Panc1 (cell line): ENCODE measurements around the gene ALPL. TPM values are rescaled to one million over a fixed set of nuclear protein-coding genes. Genes with fewer than 3 reads are reported as not detected.
A peak's percentile ranks its signal among the peaks of the same experiment; 100 is the strongest.

ENCODE experiments used
- ATAC-seq: fragments of 200-7000 bp; cut with Tn5 transposase; 2 replicates; pipeline ENCODE4 v1.9.1; 2020; ENCODE audit warnings: mild to moderate bottlenecking, moderate library complexity
- BruUV-seq: library from RNA; stranded (reverse); fragments of 400-500 nt; replicated peaks from 2 replicates; lab custom pipeline; 2021; lab: Mats Ljungman, UMichigan
- CTCF ChIA-PET: fragments of 300-600 bp; sonication (Branson Sonifier 250); formaldehyde crosslinking; loops from one replicate; lab custom pipeline; 2022; ENCODE audit warnings: antibody characterized with exemption; lab: Charles Lee
- POLR2A ChIA-PET: fragments of 300-600 bp; sonication (Branson Sonifier 250); formaldehyde crosslinking; loops from one replicate; lab custom pipeline; 2022; ENCODE audit warnings: antibody characterized with exemption; lab: Charles Lee
- DNase-seq: peaks from one replicate; pipeline ENCODE4 v3.0.0-alpha.2; 2010; ENCODE audit warnings: low read depth, low spot score
- H3K27ac ChIP-seq: 2 replicates; pipeline ENCODE4 v1.5.1; 2011; ENCODE audit warnings: mild to moderate bottlenecking, low read length, inconsistent platforms
- H3K27me3 ChIP-seq: fragments of 200-500 bp; sonication (Bioruptor generic); 2 replicates; pipeline ENCODE4 v1.6.0; 2014; ENCODE audit warnings: low read length, inconsistent platforms; ENCODE audit not compliant: control insufficient read depth, insufficient read depth
- H3K36me3 ChIP-seq: fragments of 200-500 bp; sonication (Bioruptor generic); 2 replicates; pipeline ENCODE4 v1.5.1; 2014; ENCODE audit warnings: inconsistent platforms, mild to moderate bottlenecking, low read length, moderate library complexity; ENCODE audit not compliant: control insufficient read depth, insufficient read depth
- H3K4me1 ChIP-seq: 2 replicates; pipeline ENCODE4 v1.5.1; 2011; ENCODE audit warnings: inconsistent platforms, mild to moderate bottlenecking, low read length, moderate library complexity; ENCODE audit not compliant: control insufficient read depth, insufficient read depth
- H3K4me3 ChIP-seq, 2 experiments: 2 replicates each; pipeline ENCODE4 v1.5.1; 2011 to 2012; ENCODE audit warnings: low read depth in 2 of 2, low read length in 2 of 2, mild to moderate bottlenecking in 2 of 2, inconsistent platforms in 1 of 2, moderate library complexity in 1 of 2
- H3K9me3 ChIP-seq: fragments of 200-500 bp; sonication (Bioruptor generic); 2 replicates; pipeline ENCODE4 v1.5.1; 2014; ENCODE audit warnings: low read depth, mild to moderate bottlenecking, inconsistent platforms, low read length, moderate library complexity; ENCODE audit not compliant: control insufficient read depth, insufficient read depth
- POLR2AphosphoS5 ChIP-seq: IDR thresholded peaks from 2 replicates; pipeline ENCODE4 v1.6.1; 2012; ENCODE audit warnings: mild to moderate bottlenecking, low read depth, low read length, moderate library complexity
- SIN3A ChIP-seq: IDR thresholded peaks from 2 replicates; pipeline ENCODE4 v1.6.1; 2012; ENCODE audit warnings: low read depth, mild to moderate bottlenecking, low read length, moderate library complexity, borderline replicate concordance; ENCODE audit not compliant: insufficient read depth
- TCF7L2 ChIP-seq: IDR thresholded peaks from 2 replicates; pipeline ENCODE4 v1.6.1; 2011; ENCODE audit warnings: mild to moderate bottlenecking, low read depth, low read length, inconsistent platforms
- in situ Hi-C: cut with HindIII; loops from 2 replicates; pipeline ENCODE4 v1.10.0; 2016; ENCODE audit warnings: low sequenced_read_pairs, low pct_unique_long_range_greater_than_20kb
- intact Hi-C: fragments of 100-400 bp; cut with micrococcal nuclease; formaldehyde crosslinking; loops from one replicate; pipeline ENCODE4 v1.10.0; 2022; ENCODE audit not compliant: unreplicated experiment
- total RNA-seq: library from RNA; stranded (reverse); gene quantifications from one replicate; pipeline ENCODE4 v1.2.1, GENCODE V29; 2021; ENCODE audit not compliant: unreplicated experiment
- TF ChIP-seq, protein P1 (sequence below): fragments of 450-650 bp; IDR thresholded peaks from 2 replicates; pipeline ENCODE4 v1.5.1; 2017; ENCODE audit warnings: mild to moderate bottlenecking
- TF ChIP-seq, protein P2 (sequence below), 2 experiments: IDR thresholded peaks; 2 replicates each; pipeline ENCODE4 v1.6.1; 2011 to 2012; ENCODE audit warnings: low read depth in 2 of 2, control low read depth in 1 of 2, low read length in 1 of 2, mild to moderate bottlenecking in 1 of 2, moderate library complexity in 1 of 2; ENCODE audit not compliant: insufficient read depth in 1 of 2

The ALPL gene
- total RNA-seq, 1 experiment from 2014 or later: 0.82 TPM

DNA sequence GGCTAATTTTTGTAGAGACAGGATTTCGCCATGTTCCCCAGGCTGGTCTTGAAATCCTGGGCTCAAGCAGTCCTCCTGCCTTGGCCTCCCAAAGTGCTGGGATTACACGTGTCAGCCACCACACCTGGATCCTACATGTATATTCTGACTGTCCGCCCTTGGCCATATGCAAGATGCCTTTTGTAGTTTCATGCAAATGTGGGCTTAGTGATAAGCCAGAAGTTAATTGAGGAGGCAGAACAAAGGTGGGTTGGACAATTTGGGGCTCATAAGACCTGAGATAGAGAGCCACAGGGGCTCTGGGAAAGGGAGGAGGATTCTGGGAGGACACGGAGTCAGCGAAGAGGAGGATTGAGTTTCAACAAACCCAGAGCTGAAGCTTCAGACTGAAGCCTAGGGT, 24.9 kb downstream of the ALPL start:
- no TSS peak for BruUV-seq
- ChIA-PET POLR2A (no interaction called here), CTCF (no interaction called here)
- H3K36me3 ChIP-seq: no peaks in the 10 kb centered on the region
- H3K9me3 ChIP-seq: no peaks in the 10 kb centered on the region
- intact Hi-C loops: loop anchor here (10.0 kb wide), 1 partner anchor 121 kb away; no protein-coding TSS in a partner anchor
- DNase-seq: no peak
- no peak overlapping the region for H3K27ac ChIP-seq
- no peak for TF ChIP-seq POLR2AphosphoS5
- no peak for TF ChIP-seq SIN3A
- TF ChIP-seq, protein P1, sequence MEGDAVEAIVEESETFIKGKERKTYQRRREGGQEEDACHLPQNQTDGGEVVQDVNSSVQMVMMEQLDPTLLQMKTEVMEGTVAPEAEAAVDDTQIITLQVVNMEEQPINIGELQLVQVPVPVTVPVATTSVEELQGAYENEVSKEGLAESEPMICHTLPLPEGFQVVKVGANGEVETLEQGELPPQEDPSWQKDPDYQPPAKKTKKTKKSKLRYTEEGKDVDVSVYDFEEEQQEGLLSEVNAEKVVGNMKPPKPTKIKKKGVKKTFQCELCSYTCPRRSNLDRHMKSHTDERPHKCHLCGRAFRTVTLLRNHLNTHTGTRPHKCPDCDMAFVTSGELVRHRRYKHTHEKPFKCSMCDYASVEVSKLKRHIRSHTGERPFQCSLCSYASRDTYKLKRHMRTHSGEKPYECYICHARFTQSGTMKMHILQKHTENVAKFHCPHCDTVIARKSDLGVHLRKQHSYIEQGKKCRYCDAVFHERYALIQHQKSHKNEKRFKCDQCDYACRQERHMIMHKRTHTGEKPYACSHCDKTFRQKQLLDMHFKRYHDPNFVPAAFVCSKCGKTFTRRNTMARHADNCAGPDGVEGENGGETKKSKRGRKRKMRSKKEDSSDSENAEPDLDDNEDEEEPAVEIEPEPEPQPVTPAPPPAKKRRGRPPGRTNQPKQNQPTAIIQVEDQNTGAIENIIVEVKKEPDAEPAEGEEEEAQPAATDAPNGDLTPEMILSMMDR: no peak
- TF ChIP-seq, protein P2, sequence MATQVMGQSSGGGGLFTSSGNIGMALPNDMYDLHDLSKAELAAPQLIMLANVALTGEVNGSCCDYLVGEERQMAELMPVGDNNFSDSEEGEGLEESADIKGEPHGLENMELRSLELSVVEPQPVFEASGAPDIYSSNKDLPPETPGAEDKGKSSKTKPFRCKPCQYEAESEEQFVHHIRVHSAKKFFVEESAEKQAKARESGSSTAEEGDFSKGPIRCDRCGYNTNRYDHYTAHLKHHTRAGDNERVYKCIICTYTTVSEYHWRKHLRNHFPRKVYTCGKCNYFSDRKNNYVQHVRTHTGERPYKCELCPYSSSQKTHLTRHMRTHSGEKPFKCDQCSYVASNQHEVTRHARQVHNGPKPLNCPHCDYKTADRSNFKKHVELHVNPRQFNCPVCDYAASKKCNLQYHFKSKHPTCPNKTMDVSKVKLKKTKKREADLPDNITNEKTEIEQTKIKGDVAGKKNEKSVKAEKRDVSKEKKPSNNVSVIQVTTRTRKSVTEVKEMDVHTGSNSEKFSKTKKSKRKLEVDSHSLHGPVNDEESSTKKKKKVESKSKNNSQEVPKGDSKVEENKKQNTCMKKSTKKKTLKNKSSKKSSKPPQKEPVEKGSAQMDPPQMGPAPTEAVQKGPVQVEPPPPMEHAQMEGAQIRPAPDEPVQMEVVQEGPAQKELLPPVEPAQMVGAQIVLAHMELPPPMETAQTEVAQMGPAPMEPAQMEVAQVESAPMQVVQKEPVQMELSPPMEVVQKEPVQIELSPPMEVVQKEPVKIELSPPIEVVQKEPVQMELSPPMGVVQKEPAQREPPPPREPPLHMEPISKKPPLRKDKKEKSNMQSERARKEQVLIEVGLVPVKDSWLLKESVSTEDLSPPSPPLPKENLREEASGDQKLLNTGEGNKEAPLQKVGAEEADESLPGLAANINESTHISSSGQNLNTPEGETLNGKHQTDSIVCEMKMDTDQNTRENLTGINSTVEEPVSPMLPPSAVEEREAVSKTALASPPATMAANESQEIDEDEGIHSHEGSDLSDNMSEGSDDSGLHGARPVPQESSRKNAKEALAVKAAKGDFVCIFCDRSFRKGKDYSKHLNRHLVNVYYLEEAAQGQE (IDR thresholded peaks at IDR 0.05; ENCODE audit: insufficient read depth in 1 of 2, low read depth in 2 of 2, low read length in 1 of 2): no peak
- no peak for TF ChIP-seq TCF7L2
- no peaks in the 10 kb centered on the region for H3K4me1 ChIP-seq
- H3K27me3 ChIP-seq: no peaks in the 10 kb centered on the region
- no peak overlapping the region for H3K4me3 ChIP-seq
- no peak for ATAC-seq
- in situ Hi-C loops: no loop called here

DNA sequence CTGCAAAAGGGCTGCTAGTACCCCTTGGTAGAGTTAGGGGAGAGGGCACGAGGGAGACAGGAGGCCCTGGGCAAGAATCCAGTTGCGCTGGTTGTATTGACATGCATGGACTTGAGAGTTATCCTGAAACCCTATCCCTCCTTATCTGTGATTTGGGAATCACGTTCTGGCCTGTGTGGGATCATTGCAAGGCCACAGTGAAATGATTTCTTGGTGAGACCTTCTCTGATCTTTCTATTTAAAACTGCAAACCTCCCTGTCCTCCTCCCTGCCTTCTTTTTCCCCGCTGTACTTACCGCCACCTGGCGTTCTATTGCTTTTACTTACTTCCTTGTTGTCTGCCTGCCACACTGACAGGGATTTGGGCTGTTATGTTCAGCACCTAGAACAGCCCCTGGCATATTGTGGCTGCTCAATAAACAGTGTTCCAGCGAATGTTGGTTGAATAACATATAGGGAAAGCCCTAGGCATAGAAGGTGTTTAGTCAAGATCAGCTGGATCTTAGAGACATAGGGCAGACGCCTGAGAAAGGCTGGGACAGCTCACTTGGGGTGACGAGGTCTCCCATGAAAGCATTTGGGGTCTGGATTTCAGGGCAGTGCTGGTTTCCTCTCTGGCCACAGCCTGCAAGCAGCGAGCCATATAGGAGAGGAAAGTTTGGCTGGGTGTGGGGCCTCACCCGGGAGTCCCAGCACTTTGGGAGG, 25.6 kb downstream of the ALPL start:
- in situ Hi-C loops: no loop called here
- Histone ChIP-seq H3K4me3 (no peak overlapping the region), H3K4me1 (no peaks in the 10 kb centered on the region), H3K27ac (no peak overlapping the region), H3K27me3 (no peaks in the 10 kb centered on the region), H3K9me3 (no peaks in the 10 kb centered on the region), H3K36me3 (no peaks in the 10 kb centered on the region)
- intact Hi-C loops: loop anchor here (10.0 kb wide), 1 partner anchor 120 kb away; no protein-coding TSS in a partner anchor
- ATAC-seq (peak; percentile 86), DNase-seq (peak; percentile 28)
- no TSS peak for BruUV-seq
- ChIA-PET CTCF (interaction anchor here (0.7 to 1.1 kb wide), 4 partner anchors 9 to 164 kb away, joined by 3 to 4 read pairs (median 3); no protein-coding TSS in a partner anchor), POLR2A (interaction anchor here (0.7 kb wide), 1 partner anchor 9 kb away, joined by 4 read pairs; no protein-coding TSS in a partner anchor)
- no peak for TF ChIP-seq SIN3A
- TF ChIP-seq POLR2AphosphoS5: no peak
- no peak for TF ChIP-seq TCF7L2
- TF ChIP-seq, protein P1: peak; percentile 85
- TF ChIP-seq, protein P2 (IDR thresholded peaks at IDR 0.05; ENCODE audit: insufficient read depth in 1 of 2, low read depth in 2 of 2, low read length in 1 of 2): peak; percentile 78 to 82
